Liver (tissue), 9 donors: ENCODE data around the gene ARNT2. TPM values are rescaled to one million over a fixed set of nuclear protein-coding genes. Genes with fewer than 3 reads are reported as not detected.

ENCODE experiments used
- DNase-seq: peaks from one replicate; pipeline ENCODE4 v3.0.0-alpha.2; 2017; ENCODE audit warnings: low spot score
- H3K27ac ChIP-seq, 2 donors: one replicate each; pipeline ENCODE4 v1.7.0; 2013; ENCODE audit warnings: inconsistent platforms in 2 of 2, low read length in 2 of 2, control low read depth in 1 of 2, low read depth in 1 of 2, mild to moderate bottlenecking in 1 of 2
- H3K27me3 ChIP-seq, 4 donors: one replicate each; pipeline versions ENCODE4 v1.6.1 to v1.7.0; 2013; ENCODE audit warnings: low read length in 3 of 4, inconsistent platforms in 1 of 4, mild to moderate bottlenecking in 1 of 4, moderate library complexity in 1 of 4; ENCODE audit not compliant: control insufficient read depth in 4 of 4, insufficient read depth in 4 of 4
- H3K36me3 ChIP-seq, 4 donors: one replicate each; pipeline versions ENCODE4 v1.6.1 to v1.7.0; 2013; ENCODE audit warnings: low read length in 3 of 4, mild to moderate bottlenecking in 3 of 4, low read depth in 1 of 4, moderate library complexity in 1 of 4; ENCODE audit not compliant: control insufficient read depth in 4 of 4, insufficient read depth in 3 of 4
- H3K4me1 ChIP-seq, 4 donors: one replicate each; pipeline versions ENCODE4 v1.6.1 to v1.7.0; 2013; ENCODE audit warnings: low read length in 3 of 4, mild to moderate bottlenecking in 3 of 4, moderate library complexity in 1 of 4; ENCODE audit not compliant: control insufficient read depth in 4 of 4, insufficient read depth in 4 of 4
- H3K4me3 ChIP-seq, 3 donors: one replicate each; pipeline versions ENCODE4 v1.6.1 to v1.7.0; 2013; ENCODE audit warnings: low read length in 3 of 3, control low read depth in 1 of 3, low read depth in 1 of 3, mild to moderate bottlenecking in 1 of 3
- H3K9ac ChIP-seq, 2 donors: one replicate each; pipeline ENCODE4 v1.7.0; 2013; ENCODE audit warnings: low read length in 2 of 2, mild to moderate bottlenecking in 2 of 2, moderate library complexity in 2 of 2, control low read depth in 1 of 2, low read depth in 1 of 2
- H3K9me3 ChIP-seq, 4 donors: one replicate each; pipeline versions ENCODE4 v1.6.1 to v1.7.0; 2013; ENCODE audit warnings: low read length in 3 of 4; ENCODE audit not compliant: control insufficient read depth in 4 of 4
- ATF3 ChIP-seq: IDR thresholded peaks from 2 replicates; pipeline ENCODE4 v1.6.1; 2016; ENCODE audit warnings: antibody characterized with exemption
- CTCF ChIP-seq: fragments of 150-350 bp; IDR thresholded peaks from 2 replicates; pipeline ENCODE4 v1.5.1; 2017; ENCODE audit warnings: improper control_type of control experiment, low read depth, low read length; ENCODE audit not compliant: missing input control
- EGR1 ChIP-seq, 2 donors: IDR thresholded peaks; 2 replicates each; pipeline ENCODE4 v1.6.1; 2016 to 2018; ENCODE audit warnings: antibody characterized with exemption in 2 of 2, low read depth in 2 of 2
- FOXA1 ChIP-seq: IDR thresholded peaks from 2 replicates; pipeline ENCODE4 v1.6.1; 2016; ENCODE audit warnings: antibody characterized with exemption
- FOXA2 ChIP-seq: IDR thresholded peaks from 2 replicates; pipeline ENCODE4 v1.6.1; 2016; ENCODE audit warnings: antibody characterized with exemption
- GABPA ChIP-seq, 2 donors: IDR thresholded peaks in 1 of 2; conservative IDR thresholded peaks in 1 of 2; 2 replicates each; pipeline ENCODE4 v1.6.1; 2016; ENCODE audit warnings: antibody characterized with exemption in 2 of 2, mild to moderate bottlenecking in 1 of 2, moderate library complexity in 1 of 2
- HNF4A ChIP-seq, 2 donors: conservative IDR thresholded peaks; 2 replicates each; pipeline ENCODE4 v1.6.1; 2016; ENCODE audit warnings: antibody characterized with exemption in 2 of 2, mild to moderate bottlenecking in 2 of 2
- HNF4G ChIP-seq: IDR thresholded peaks from 2 replicates; pipeline ENCODE4 v1.6.1; 2016; ENCODE audit warnings: antibody characterized with exemption
- JUND ChIP-seq, 2 donors: IDR thresholded peaks; 2 replicates each; pipeline ENCODE4 v1.6.1; 2016; ENCODE audit warnings: antibody characterized with exemption in 2 of 2
- MAX ChIP-seq: IDR thresholded peaks from 2 replicates; pipeline ENCODE4 v1.6.1; 2016; ENCODE audit warnings: antibody characterized with exemption
- NR2F2 ChIP-seq: IDR thresholded peaks from 2 replicates; pipeline ENCODE4 v1.6.1; 2016; ENCODE audit warnings: antibody characterized with exemption
- RAD21 ChIP-seq, 2 donors: IDR thresholded peaks; 2 replicates each; pipeline ENCODE4 v1.6.1; 2016; ENCODE audit warnings: antibody characterized with exemption in 2 of 2, mild to moderate bottlenecking in 2 of 2
- RXRA ChIP-seq, 2 donors: IDR thresholded peaks; 2 replicates each; pipeline ENCODE4 v1.6.1; 2017 to 2018; ENCODE audit warnings: antibody characterized with exemption in 2 of 2, mild to moderate bottlenecking in 1 of 2
- SP1 ChIP-seq: IDR thresholded peaks from 2 replicates; pipeline ENCODE4 v1.6.1; 2018; ENCODE audit warnings: antibody characterized with exemption, mild to moderate bottlenecking
- TAF1 ChIP-seq: conservative IDR thresholded peaks from 2 replicates; pipeline ENCODE4 v1.6.1; 2016; ENCODE audit warnings: antibody characterized with exemption, mild to moderate bottlenecking
- YY1 ChIP-seq: IDR thresholded peaks from 2 replicates; pipeline ENCODE4 v1.6.1; 2016; ENCODE audit warnings: antibody characterized with exemption, mild to moderate bottlenecking
- WGBS: extraction: QIAGEN DNeasy Blood & Tissue Kit; methylation state at CpG from one replicate; pipeline ENCODE4 v1.1.7; 2013; 5-methylcytosine and 5-hydroxymethylcytosine counted together
- polyA plus RNA-seq, 2 donors: library from polyadenylated mRNA; stranded (reverse) in 1 of 2; unstranded in 1 of 2; fragments of 200-250 nt in 1 of 2; fragments of >200 nt in 1 of 2; fragmentation: Nextera tagmentation in 1 of 2; extraction: Ambion mirVana in 1 of 2; gene quantifications; one replicate each; pipeline versions ENCODE4 v1.2.1 to v1.2.3, GENCODE V29; 2013 to 2015
- total RNA-seq, 2 donors: library from RNA; depleted of rRNA; stranded (reverse); fragments of >200 nt; gene quantifications; one replicate each; pipeline ENCODE4 v1.2.3, GENCODE V29; 2014
- TF ChIP-seq, protein P1 (sequence below): IDR thresholded peaks from 2 replicates; pipeline ENCODE4 v1.6.1; 2016; ENCODE audit warnings: antibody characterized with exemption, mild to moderate bottlenecking
- donor health status: healthy.
- donor health status: healthy.
- donor health status: healthy.
- donor health status: healthy.
- donor health status: healthy.

ARNT2 gene
- total and polyA plus RNA-seq, 4 donors, result 0.17 to 0.92 (median 0.54) TPM

DNA sequence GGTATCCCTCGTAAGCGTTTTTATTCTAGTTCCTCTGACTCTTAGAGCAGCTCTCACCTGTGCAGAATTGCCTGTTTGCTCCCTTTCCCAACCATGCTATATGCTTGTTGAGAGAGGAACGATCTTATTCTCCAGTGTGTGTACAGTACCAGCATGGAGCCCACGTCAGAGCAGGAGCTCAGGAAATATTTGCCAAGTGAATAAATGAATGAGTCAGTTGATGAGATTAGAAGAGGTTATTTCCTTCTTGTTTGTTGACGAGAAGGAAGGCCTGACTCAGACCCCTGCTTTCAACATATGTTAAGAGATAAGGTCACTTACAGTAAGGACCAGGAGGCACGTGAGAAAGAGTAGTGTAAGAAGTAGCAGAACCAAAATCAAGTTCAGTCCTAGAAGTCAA lies 184.6 kb downstream of the ARNT2 start:
- no peak overlapping the region for H3K4me3 ChIP-seq
- WGBS, result 84% methylated on average over 6 of the region's 6 CpGs

GRCh38 chr15:80590761-80591355 lies 186.7 kb downstream of the ARNT2 start:
- H3K27me3 ChIP-seq, result no peaks in the 10 kb centered on the region
- 67% methylated on average over 7 of the region's 7 CpGs for WGBS
- no peak for DNase-seq
- H3K27ac ChIP-seq, result no peak overlapping the region
- no peak for TF ChIP-seq RAD21 (IDR thresholded peaks at IDR 0.05)
- TF ChIP-seq FOXA2, result no peak
- no peak for TF ChIP-seq MAX
- no peak for TF ChIP-seq RXRA (IDR thresholded peaks at IDR 0.05)
- TF ChIP-seq YY1, result no peak
- no peak for TF ChIP-seq ATF3
- TF ChIP-seq CTCF, result no peak
- TF ChIP-seq FOXA1, result no peak
- no peak for TF ChIP-seq GABPA (IDR thresholded peaks at IDR 0.05 in 1 of 2, conservative IDR thresholded peaks at IDR 0.05 in 1 of 2)
- TF ChIP-seq TAF1, result no peak
- H3K9me3 ChIP-seq, result no peaks in the 10 kb centered on the region
- no peak overlapping the region for H3K4me3 ChIP-seq
- H3K36me3 ChIP-seq, result no peaks in the 10 kb centered on the region
- H3K9ac ChIP-seq, result no peak overlapping the region
- H3K4me1 ChIP-seq, result peaks cover 2 to 8% (median 5%) of the 10 kb centered on the region in 4 donors

More for the DNA sequence above, 184.6 kb downstream of the ARNT2 start:
- Histone ChIP-seq H3K9me3 (no peaks in the 10 kb centered on the region), H3K4me1 (peaks cover 9 to 28% (median 24%) of the 10 kb centered on the region in 4 donors), H3K36me3 (no peaks in the 10 kb centered on the region), H3K27ac (no peak overlapping the region), H3K9ac (no peak overlapping the region), H3K27me3 (no peaks in the 10 kb centered on the region)
- DNase-seq, result no peak
- TF ChIP-seq RAD21 (IDR thresholded peaks at IDR 0.05) (no peak), JUND (IDR thresholded peaks at IDR 0.05) (no peak), NR2F2 (no peak), HNF4G (no peak), CTCF (no peak), ATF3 (no peak), SP1 (no peak), RXRA (IDR thresholded peaks at IDR 0.05) (no peak), MAX (no peak), EGR1 (IDR thresholded peaks at IDR 0.05; ENCODE audit: low read depth in 2 of 2) (no peak), HNF4A (conservative IDR thresholded peaks at IDR 0.05) (no peak), TAF1 (no peak), YY1 (no peak), FOXA2 (no peak), FOXA1 (no peak)
- TF ChIP-seq, protein P1, sequence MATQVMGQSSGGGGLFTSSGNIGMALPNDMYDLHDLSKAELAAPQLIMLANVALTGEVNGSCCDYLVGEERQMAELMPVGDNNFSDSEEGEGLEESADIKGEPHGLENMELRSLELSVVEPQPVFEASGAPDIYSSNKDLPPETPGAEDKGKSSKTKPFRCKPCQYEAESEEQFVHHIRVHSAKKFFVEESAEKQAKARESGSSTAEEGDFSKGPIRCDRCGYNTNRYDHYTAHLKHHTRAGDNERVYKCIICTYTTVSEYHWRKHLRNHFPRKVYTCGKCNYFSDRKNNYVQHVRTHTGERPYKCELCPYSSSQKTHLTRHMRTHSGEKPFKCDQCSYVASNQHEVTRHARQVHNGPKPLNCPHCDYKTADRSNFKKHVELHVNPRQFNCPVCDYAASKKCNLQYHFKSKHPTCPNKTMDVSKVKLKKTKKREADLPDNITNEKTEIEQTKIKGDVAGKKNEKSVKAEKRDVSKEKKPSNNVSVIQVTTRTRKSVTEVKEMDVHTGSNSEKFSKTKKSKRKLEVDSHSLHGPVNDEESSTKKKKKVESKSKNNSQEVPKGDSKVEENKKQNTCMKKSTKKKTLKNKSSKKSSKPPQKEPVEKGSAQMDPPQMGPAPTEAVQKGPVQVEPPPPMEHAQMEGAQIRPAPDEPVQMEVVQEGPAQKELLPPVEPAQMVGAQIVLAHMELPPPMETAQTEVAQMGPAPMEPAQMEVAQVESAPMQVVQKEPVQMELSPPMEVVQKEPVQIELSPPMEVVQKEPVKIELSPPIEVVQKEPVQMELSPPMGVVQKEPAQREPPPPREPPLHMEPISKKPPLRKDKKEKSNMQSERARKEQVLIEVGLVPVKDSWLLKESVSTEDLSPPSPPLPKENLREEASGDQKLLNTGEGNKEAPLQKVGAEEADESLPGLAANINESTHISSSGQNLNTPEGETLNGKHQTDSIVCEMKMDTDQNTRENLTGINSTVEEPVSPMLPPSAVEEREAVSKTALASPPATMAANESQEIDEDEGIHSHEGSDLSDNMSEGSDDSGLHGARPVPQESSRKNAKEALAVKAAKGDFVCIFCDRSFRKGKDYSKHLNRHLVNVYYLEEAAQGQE, result no peak
